Peyer's patch (tissue), 4 donors: ENCODE results near the gene MAN1A1. TPM values are rescaled to one million over a fixed set of nuclear protein-coding genes. Genes with fewer than 3 reads are reported as not detected.

ENCODE experiments used
- DNase-seq, 3 donors: peaks; one replicate each; pipeline ENCODE4 v3.0.0-alpha.2; 2017 to 2019
- H3K27ac ChIP-seq, 4 donors: fragments of 200-600 bp; sonication (generic); one replicate each; pipeline ENCODE4 v1.5.1; 2016 to 2019
- H3K27me3 ChIP-seq, 2 donors: fragments of 200-600 bp; sonication (generic); one replicate each; pipeline ENCODE4 v1.5.1; 2019
- H3K36me3 ChIP-seq, 3 donors: fragments of 200-600 bp; sonication (generic); one replicate each; pipeline ENCODE4 v1.5.1; 2016 to 2019
- H3K4me1 ChIP-seq, 4 donors: fragments of 200-600 bp; sonication (generic); one replicate each; pipeline ENCODE4 v1.5.1; 2016 to 2019
- H3K4me3 ChIP-seq, 4 donors: fragments of 200-600 bp; sonication (generic); 1 replicate in 3 of 4; 2 replicates in 1 of 4; pipeline ENCODE4 v1.5.1; 2016 to 2019; ENCODE audit warnings: mild to moderate bottlenecking in 1 of 4
- H3K9me3 ChIP-seq, 4 donors: fragments of 200-600 bp; sonication (generic); one replicate each; pipeline ENCODE4 v1.5.1; 2016 to 2019; ENCODE audit warnings: mild to moderate bottlenecking in 1 of 4
- CTCF ChIP-seq, 6 experiments: fragments of 450-650 bp in 4 of 6; fragments of 200-600 bp in 2 of 6; sonication (generic) in 1 of 6; IDR thresholded peaks; one replicate each; pipeline ENCODE4 v1.5.1; 2017 to 2019; ENCODE audit warnings: antibody characterized with exemption in 6 of 6, mild to moderate bottlenecking in 3 of 6, moderate library complexity in 1 of 6
- POLR2A ChIP-seq, 2 donors: fragments of 450-650 bp; IDR thresholded peaks; one replicate each; pipeline ENCODE4 v1.5.1; 2017; ENCODE audit warnings: antibody characterized with exemption in 2 of 2, mild to moderate bottlenecking in 2 of 2, moderate library complexity in 2 of 2
- total RNA-seq, 4 donors: library from RNA; depleted of rRNA; stranded (reverse); fragments of >200 nt; gene quantifications; one replicate each; pipeline ENCODE4 v1.1.0, GENCODE V29; 2016

MAN1A1 gene
- total RNA-seq, 4 donors from 2014 or later: 43.7 to 158 (median 103) TPM

GRCh38 chr6:119207327-119207726 lies 142.2 kb downstream of the MAN1A1 start:
- no peak for DNase-seq

DNA sequence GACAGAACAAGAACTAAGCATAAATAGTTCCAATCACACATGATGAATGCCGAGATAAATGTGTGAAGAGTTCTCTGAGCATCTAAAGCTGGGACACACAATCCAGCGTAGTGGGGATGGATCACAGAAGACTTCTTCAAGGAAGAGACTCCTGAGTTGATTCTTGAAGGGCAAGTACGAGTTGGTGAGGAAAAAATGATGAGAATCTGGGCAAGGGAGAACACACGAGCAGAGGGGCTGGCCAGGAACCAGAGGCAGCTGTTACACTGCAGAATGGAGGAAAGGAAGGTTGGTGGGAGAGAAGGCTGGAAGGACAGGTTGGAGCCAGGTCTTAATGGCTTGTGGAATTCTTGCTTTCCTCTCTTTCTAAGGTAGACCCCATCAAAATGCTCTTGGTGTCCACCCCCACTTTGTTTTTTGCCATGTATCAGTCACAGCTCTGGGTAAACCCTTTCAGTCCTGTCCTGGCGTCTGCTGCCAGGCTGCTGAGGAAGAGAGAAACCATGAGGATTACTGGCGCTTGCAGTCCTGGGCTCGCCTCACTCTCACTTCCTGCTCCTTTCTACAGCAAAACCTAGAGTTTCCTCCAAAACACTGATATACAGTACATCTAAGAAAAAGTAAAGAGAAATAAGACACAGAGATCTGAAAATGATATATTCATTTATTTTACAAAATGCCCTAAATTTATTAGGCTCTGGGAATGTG lies 143.5 kb downstream of the MAN1A1 start:
- H3K4me3 ChIP-seq: no peak overlapping the region
- TF ChIP-seq POLR2A (IDR thresholded peaks at IDR 0.05): no peak
- no peak for TF ChIP-seq CTCF (IDR thresholded peaks at IDR 0.05)
- no peaks in the 10 kb centered on the region for H3K4me1 ChIP-seq
- no peak for DNase-seq
- no peaks in the 10 kb centered on the region for H3K9me3 ChIP-seq
- no peaks in the 10 kb centered on the region for H3K27me3 ChIP-seq
- no peak overlapping the region for H3K27ac ChIP-seq
- peaks cover 0 to 33% (median 0%) of the 10 kb centered on the region in 3 donors for H3K36me3 ChIP-seq

More at GRCh38 chr6:119207327-119207726, 142.2 kb downstream of the MAN1A1 start:
- no peak overlapping the region for H3K4me3 ChIP-seq
- TF ChIP-seq CTCF (IDR thresholded peaks at IDR 0.05) (no peak), POLR2A (IDR thresholded peaks at IDR 0.05) (no peak)
- no peaks in the 10 kb centered on the region for H3K27me3 ChIP-seq
- H3K36me3 ChIP-seq: peaks cover 0 to 25% (median 0%) of the 10 kb centered on the region in 3 donors
- no peak overlapping the region for H3K27ac ChIP-seq
- H3K9me3 ChIP-seq: no peaks in the 10 kb centered on the region
- no peaks in the 10 kb centered on the region for H3K4me1 ChIP-seq

DNA sequence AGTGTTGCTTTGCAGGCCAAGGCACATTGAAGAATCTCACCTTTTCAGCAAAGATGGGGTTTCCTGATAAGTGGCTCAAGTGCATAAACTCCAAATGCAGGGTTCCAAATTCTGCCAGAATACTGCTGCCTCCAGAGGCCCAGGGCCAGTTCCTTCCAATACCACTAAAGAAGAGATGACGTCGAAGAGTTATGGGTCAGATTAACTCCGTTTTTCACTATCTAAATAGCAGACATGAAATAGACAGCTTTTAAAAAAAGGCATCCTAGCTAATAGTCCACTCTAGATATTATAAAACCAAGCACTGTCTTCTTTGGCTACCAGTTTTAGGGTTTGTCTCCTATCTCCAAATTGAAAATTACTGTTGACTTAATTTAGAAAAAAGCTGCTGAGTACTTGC lies 144.8 kb downstream of the MAN1A1 start:
- TF ChIP-seq POLR2A (IDR thresholded peaks at IDR 0.05) (no peak), CTCF (IDR thresholded peaks at IDR 0.05) (no peak)
- no peak overlapping the region for H3K4me3 ChIP-seq

DNA sequence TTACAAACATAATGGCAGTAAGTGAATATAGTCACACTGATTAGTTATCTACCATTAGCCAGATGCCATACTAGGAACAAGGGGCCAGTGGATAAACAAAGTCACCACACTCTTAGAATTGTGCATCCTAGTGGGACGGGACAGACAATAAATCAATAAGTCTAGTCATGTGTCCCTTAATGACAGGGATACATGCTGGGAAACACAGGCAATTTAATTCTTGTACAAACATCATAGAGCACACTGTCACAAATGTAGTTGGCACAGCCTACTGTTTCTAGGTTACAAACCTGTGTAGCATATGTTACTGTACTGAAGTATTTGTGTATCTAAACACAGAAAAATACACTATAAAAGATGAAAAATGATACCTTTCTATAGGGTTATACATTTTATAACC lies 148.1 kb downstream of the MAN1A1 start:
- no peaks in the 10 kb centered on the region for H3K27me3 ChIP-seq
- H3K4me3 ChIP-seq: no peak overlapping the region
- no peaks in the 10 kb centered on the region for H3K9me3 ChIP-seq
- no peak overlapping the region for H3K27ac ChIP-seq
- DNase-seq: no peak
- peaks cover 0 to 35% (median 0%) of the 10 kb centered on the region in 3 donors for H3K36me3 ChIP-seq
- no peaks in the 10 kb centered on the region for H3K4me1 ChIP-seq
- TF ChIP-seq POLR2A (IDR thresholded peaks at IDR 0.05) (no peak), CTCF (IDR thresholded peaks at IDR 0.05) (no peak)

More for the DNA sequence above, 144.8 kb downstream of the MAN1A1 start:
- no peak for DNase-seq
- H3K4me1 ChIP-seq: no peaks in the 10 kb centered on the region
- peaks cover 0 to 35% (median 0%) of the 10 kb centered on the region in 3 donors for H3K36me3 ChIP-seq
- H3K9me3 ChIP-seq: no peaks in the 10 kb centered on the region
- no peaks in the 10 kb centered on the region for H3K27me3 ChIP-seq
- no peak overlapping the region for H3K27ac ChIP-seq

GRCh38 chr6:119200512-119201175 lies 148.9 kb downstream of the MAN1A1 start:
- no peak for DNase-seq
- TF ChIP-seq POLR2A (IDR thresholded peaks at IDR 0.05): no peak
- TF ChIP-seq CTCF (IDR thresholded peaks at IDR 0.05): no peak

More at GRCh38 chr6:119200512-119201175, 148.9 kb downstream of the MAN1A1 start:
- no peaks in the 10 kb centered on the region for H3K4me1 ChIP-seq
- no peak overlapping the region for H3K4me3 ChIP-seq
- H3K27me3 ChIP-seq: no peaks in the 10 kb centered on the region
- no peak overlapping the region for H3K27ac ChIP-seq
- H3K9me3 ChIP-seq: no peaks in the 10 kb centered on the region
- H3K36me3 ChIP-seq: peaks cover 0 to 40% (median 0%) of the 10 kb centered on the region in 3 donors
